Measurements from ENCODE around the gene PRDM11.

GRCh38 chr11:45238724-45239123 is 92.3 kb downstream of the PRDM11 start:
- TF ChIP-seq, protein P1, sequence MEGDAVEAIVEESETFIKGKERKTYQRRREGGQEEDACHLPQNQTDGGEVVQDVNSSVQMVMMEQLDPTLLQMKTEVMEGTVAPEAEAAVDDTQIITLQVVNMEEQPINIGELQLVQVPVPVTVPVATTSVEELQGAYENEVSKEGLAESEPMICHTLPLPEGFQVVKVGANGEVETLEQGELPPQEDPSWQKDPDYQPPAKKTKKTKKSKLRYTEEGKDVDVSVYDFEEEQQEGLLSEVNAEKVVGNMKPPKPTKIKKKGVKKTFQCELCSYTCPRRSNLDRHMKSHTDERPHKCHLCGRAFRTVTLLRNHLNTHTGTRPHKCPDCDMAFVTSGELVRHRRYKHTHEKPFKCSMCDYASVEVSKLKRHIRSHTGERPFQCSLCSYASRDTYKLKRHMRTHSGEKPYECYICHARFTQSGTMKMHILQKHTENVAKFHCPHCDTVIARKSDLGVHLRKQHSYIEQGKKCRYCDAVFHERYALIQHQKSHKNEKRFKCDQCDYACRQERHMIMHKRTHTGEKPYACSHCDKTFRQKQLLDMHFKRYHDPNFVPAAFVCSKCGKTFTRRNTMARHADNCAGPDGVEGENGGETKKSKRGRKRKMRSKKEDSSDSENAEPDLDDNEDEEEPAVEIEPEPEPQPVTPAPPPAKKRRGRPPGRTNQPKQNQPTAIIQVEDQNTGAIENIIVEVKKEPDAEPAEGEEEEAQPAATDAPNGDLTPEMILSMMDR (conservative IDR thresholded peaks at IDR 0.05 in 1 of 2, IDR thresholded peaks at IDR 0.05 in 1 of 2; ENCODE audit: extremely low read depth in 1 of 2, insufficient read depth in 1 of 2, low read depth in 1 of 2, low read length in 2 of 2) = no peak
- no peak for TF ChIP-seq EZH2 (IDR thresholded peaks at IDR 0.05; ENCODE audit: borderline replicate concordance, low read length)
